GM21528 (cell line): ENCODE measurements around the gene TMC7.

Source experiments
- ATAC-seq: cut with Tn5 transposase; IDR thresholded peaks from one replicate; pipeline ENCODE4 v1.9.1; 2021; ENCODE audit warnings: mild to moderate bottlenecking, moderate library complexity; ENCODE audit not compliant: unreplicated experiment, low FRiP score

TMC7 gene

DNA sequence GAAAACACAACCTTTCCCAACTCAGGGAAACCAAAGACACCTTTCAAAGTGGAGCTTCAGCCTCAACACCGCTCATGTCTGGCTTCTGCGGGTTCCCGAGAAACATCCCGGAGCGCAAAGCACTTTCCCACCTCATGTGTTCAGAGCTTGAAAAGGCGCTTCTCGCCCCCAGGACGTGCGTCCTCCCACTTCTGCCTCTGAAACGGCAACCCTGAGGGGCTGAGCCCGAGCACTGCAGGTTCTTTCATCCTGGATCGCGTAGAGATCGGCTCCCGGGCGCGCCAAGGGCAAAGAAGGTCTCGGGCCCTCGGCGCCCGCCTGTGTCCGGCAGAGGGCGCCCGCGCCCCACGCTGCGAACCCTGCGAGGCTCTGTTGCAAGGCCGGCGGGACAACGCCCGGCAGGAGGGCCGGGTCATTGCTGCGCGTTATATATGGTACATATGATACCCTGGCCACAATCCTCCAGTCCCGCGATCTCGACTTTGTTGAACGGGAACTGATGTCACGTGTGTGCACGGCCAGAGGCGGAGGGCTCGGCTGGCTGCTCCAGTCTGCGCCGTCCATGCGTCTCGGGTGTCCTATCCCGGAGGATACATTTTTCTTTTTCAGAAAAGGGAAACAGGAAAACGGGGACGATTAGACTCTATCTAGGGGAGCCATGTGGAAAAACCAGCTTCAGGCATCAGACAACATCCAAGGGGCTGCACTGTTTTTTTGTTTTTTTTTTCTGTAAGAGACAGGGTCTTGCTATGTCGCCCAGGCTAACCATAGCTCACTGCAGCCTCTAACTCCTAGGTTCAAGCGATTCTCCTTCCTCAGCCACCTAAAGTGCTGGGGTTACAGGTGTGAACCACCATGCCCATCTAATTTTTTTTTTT is 102.8 kb downstream of the TMC7 start:
- peak; percentile 81 for ATAC-seq

- no peak for ATAC-seq
Measured at GRCh38 chr16:19088341-19088916, 104.7 kb downstream of the TMC7 start.

DNA sequence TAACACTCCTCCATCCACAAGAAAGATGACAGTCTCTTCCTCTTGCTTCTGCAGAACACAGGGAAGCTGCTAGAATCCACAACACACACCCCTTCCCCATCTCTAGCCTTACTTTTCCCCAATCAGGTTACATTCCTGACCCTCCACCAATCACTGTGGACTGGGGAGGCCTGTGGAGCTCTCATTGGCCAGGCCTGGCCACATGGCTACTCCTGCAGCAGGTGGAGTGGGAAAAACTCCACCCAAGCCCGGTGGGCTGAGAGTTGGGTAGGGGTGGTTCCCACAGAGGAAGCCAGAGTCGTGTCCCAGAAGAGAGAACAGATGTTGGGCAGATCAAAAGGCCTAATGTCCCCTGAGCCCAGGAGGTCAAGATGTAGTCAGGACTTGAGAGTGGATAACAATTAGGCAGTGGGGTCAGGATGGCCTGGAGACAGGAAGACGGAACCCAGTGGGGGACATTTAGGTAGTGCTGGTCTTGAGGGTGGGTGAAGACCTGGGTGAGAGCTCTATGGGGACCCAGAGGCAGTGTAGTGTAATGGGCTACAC is 105.7 kb downstream of the TMC7 start:
- no peak for ATAC-seq

- no peak for ATAC-seq
Measured at GRCh38 chr16:19090916-19091315, 107.2 kb downstream of the TMC7 start.

- no peak for ATAC-seq
Measured at GRCh38 chr16:19092653-19093410, 109.1 kb downstream of the TMC7 start.

GRCh38 chr16:19093631-19094541 is 110.2 kb downstream of the TMC7 start:
- ATAC-seq: no peak

DNA sequence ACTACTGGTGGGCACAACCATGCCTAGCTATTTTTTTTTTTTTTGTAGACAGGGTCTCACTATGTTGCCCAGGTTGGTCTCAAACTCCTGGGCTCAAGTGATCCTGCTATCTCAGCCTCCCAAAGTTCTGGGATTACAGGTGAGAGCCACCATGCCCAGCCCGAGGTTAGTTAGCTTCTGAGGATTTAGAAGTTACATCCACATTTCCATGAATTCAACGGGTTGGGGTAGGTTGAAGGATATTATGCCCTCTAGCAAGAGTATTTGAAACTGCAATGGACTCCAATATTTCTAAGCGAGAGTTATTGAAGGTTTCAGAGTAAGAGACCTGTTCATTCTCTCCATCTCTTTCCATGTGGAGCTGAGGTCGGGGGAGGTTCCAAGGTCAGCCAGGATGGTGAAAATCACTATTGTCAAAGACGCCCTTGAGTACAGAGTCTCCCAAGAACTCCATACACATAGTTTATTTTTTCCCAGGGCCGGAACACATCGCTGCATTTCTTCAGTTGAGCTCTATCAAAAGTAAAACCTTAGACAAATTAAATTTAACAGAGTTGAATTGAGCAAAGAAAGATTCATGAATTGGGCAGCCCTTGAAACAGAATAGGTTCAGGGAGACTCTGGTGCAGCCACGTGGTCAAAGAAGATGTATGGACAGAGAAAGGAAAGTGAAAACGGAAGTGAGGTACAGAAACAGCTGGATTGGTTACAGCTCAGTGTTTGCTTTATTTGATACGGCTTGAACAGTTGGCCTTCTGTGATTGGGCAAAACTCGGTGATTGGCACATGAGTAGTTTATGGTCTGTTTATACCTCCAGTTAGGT is 111.0 kb downstream of the TMC7 start:
- no peak for ATAC-seq

DNA sequence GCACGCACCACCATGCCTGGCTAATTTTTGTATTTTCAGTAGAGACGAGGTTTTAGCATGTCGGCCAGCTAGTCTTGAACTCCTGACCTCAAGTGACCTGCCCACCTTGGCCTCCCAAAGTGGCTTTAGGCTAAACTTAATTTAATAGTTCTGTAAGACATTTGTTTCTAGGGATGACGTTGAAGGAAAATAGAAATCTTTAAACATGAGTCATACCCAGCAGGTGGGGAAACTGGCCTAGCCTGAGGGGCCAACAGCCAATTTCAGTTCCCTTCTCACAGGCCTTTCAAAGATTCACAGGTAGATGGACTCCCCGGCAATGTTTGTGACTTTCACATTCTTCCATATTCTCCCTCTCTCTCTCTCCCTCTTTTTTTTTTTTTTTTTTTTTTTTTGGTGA is 111.9 kb downstream of the TMC7 start:
- no peak for ATAC-seq

- ATAC-seq: no peak
Measured at GRCh38 chr16:19098173-19098572, 114.4 kb downstream of the TMC7 start.

DNA sequence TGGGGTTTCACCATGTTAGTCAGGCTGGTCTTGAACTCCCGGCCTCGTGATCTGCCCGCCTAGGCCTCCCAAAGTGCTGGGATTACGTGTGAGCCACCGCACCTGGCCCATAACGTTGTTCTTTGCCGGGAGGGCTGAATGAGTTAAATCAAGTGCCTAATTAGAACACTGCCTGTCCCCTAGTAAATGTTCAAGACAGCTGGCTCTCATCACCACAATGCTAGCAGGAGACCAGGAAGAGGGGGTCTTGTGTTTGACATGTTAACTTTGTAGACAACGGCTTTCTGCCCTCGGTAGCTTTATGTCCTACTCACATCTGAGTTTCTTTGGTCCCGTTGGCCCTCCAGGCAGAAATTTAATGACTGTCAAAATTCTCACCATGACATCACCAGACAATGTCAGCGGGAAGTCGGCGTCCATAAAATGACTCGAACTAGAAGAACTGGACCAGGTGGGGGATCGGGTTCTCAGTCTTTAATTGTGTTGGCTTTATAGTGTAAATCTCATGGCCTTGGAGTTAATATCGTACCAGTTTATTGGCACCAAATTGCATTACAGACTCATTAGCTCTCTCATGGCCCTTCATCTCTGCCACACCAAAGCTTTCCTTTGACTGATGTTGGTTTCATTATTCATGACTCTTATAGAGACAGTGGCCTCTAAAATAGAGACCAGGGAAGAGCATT is 118.6 kb downstream of the TMC7 start:
- no peak for ATAC-seq

GRCh38 chr16:19104607-19105006 is 120.9 kb downstream of the TMC7 start:
- ATAC-seq: no peak

- ATAC-seq: no peak
Measured at GRCh38 chr16:19105131-19105530, 121.4 kb downstream of the TMC7 start.

DNA sequence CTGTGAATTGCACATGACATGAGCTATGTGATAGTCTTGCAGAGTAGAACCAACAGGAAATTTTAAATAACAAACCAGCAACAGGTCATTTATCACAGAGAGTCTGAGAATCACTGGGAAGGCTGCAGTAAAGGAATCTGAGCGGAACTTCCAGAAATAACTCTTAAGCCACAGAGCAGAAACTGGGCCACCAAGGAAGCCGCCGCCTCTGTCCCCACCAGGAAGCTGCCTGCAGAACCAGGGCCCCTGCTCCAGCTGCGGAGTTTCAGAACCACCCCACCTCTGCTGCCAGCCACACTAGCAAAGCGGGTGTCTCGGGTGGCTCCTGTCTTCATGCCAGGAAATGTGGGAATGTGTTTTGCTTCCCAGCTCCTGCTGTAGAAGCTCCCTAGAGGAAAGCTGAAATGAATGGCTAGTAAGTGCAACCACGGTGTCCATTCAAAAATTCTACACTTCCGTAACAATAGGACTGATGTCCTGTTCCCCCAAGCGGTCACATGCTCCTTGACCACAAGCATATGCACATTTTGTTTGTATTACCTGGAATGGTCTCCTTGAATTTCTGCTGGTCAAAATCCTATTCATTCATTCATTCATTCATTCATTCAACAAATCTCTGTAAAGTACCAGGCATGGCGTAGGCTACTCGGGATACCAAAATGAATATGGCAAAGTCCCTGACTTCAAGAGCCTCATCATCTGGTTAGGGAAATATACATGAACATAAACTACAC is 122.3 kb downstream of the TMC7 start:
- no peak for ATAC-seq

GRCh38 chr16:19106625-19107020 is 122.9 kb downstream of the TMC7 start:
- ATAC-seq: no peak

GRCh38 chr16:19108409-19109287 is 124.9 kb downstream of the TMC7 start:
- ATAC-seq: no peak

- ATAC-seq: no peak
Measured at GRCh38 chr16:19109288-19109664, 125.5 kb downstream of the TMC7 start.
